ENCODE results near the gene GPR156. TPM values are rescaled to one million over a fixed set of nuclear protein-coding genes. Genes with fewer than 3 reads are reported as not detected.

The GPR156 gene
- total RNA-seq, 1 experiment from 2014 or later = 0.15 TPM

DNA sequence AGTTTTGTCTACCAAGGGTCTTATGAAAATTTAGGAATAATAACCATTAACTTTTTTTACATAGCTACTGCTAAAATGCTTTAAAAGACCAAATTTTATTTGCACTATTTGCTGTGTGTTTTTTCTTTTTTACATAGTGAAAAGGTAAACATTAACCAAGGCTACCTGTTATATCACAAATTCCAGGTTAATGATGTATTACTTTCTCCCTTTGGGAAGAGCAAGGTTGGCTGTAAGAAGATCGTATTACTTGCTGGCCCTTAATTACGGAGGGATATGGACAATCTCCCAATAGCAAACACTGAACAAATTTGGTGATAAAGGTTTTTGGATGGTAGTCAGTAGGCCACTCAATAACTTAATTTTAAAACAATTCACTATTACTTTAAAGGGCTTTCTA, 41.8 kb upstream of the GPR156 start:
- intact Hi-C loops (cut with micrococcal nuclease) = no loop called here
- ATAC-seq = no peak
- Histone ChIP-seq H3K27me3 (ENCODE audit: insufficient read depth, low read length) (no peaks in the 10 kb centered on the region), H3K4me2 (ENCODE audit: low read length) (no peak overlapping the region), H3K4me1 (ENCODE audit: control insufficient read depth in 1 of 2, insufficient read depth in 2 of 2, low read length in 2 of 2) (no peaks in the 10 kb centered on the region), H3K9me2 (ENCODE audit: insufficient read depth) (no peaks in the 10 kb centered on the region), H3K9me3 (ENCODE audit: control insufficient read depth in 1 of 2, insufficient read depth in 1 of 2, low read depth in 1 of 2, low read length in 2 of 2) (no peaks in the 10 kb centered on the region), H3K36me3 (ENCODE audit: control insufficient read depth in 1 of 2, insufficient read depth in 2 of 2, low read length in 2 of 2) (peaks cover 22 to 24% of the 10 kb centered on the region in 2 experiments; a peak in 3 of 4 replicates), H3K27ac (ENCODE audit: low read depth, low read length) (no peak overlapping the region), H2AFZ (ENCODE audit: low read depth, low read length, poor library complexity, severe bottlenecking) (no peak overlapping the region), H3K4me3 (replicated peaks in 1 of 2; ENCODE audit: low read depth in 1 of 2, low read length in 2 of 2) (no peak overlapping the region), H4K20me1 (ENCODE audit: insufficient read depth) (no peaks in the 10 kb centered on the region; the same call in 1 of the 2 replicates), H3K9ac (ENCODE audit: low read length) (no peak overlapping the region), H3K79me2 (ENCODE audit: insufficient read depth, low read length) (peaks cover 1% of the 10 kb centered on the region; the same call in 1 of the 2 replicates)
- no peak for TF ChIP-seq RAD21 (IDR thresholded peaks at IDR 0.05; ENCODE audit: low read depth)
- TF ChIP-seq TCF7L2 (IDR thresholded peaks at IDR 0.05; ENCODE audit: borderline replicate concordance, extremely low read depth, insufficient read depth, insufficient read length) = no peak
- no peak for TF ChIP-seq POLR2A (IDR thresholded peaks at IDR 0.05; ENCODE audit: borderline replicate concordance, extremely low read depth, insufficient read depth, insufficient read length)
- TF ChIP-seq POLR2AphosphoS5 (IDR thresholded peaks at IDR 0.05; ENCODE audit: low read depth, low read length) = no peak
- no peak for TF ChIP-seq SP1 (IDR thresholded peaks at IDR 0.05; ENCODE audit: low read depth)
- TF ChIP-seq SRF (IDR thresholded peaks at IDR 0.05; ENCODE audit: low read depth) = no peak
- no peak for TF ChIP-seq ZFX (IDR thresholded peaks at IDR 0.05)
- no peak for TF ChIP-seq FOSL1 (IDR thresholded peaks at IDR 0.05; ENCODE audit: low read depth)
- TF ChIP-seq ELF1 (IDR thresholded peaks at IDR 0.05; ENCODE audit: borderline replicate concordance, low read depth) = no peak
- TF ChIP-seq, protein P1, sequence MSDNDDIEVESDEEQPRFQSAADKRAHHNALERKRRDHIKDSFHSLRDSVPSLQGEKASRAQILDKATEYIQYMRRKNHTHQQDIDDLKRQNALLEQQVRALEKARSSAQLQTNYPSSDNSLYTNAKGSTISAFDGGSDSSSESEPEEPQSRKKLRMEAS (IDR thresholded peaks at IDR 0.05) = no peak
- TF ChIP-seq ZNF274 (IDR thresholded peaks at IDR 0.05; ENCODE audit: low read depth, low read length) = no peak
- no peak for TF ChIP-seq CEBPB (IDR thresholded peaks at IDR 0.05; ENCODE audit: low read depth)
- no peak for TF ChIP-seq EGR1 (IDR thresholded peaks at IDR 0.05; ENCODE audit: low read depth)
- TF ChIP-seq, protein P2, sequence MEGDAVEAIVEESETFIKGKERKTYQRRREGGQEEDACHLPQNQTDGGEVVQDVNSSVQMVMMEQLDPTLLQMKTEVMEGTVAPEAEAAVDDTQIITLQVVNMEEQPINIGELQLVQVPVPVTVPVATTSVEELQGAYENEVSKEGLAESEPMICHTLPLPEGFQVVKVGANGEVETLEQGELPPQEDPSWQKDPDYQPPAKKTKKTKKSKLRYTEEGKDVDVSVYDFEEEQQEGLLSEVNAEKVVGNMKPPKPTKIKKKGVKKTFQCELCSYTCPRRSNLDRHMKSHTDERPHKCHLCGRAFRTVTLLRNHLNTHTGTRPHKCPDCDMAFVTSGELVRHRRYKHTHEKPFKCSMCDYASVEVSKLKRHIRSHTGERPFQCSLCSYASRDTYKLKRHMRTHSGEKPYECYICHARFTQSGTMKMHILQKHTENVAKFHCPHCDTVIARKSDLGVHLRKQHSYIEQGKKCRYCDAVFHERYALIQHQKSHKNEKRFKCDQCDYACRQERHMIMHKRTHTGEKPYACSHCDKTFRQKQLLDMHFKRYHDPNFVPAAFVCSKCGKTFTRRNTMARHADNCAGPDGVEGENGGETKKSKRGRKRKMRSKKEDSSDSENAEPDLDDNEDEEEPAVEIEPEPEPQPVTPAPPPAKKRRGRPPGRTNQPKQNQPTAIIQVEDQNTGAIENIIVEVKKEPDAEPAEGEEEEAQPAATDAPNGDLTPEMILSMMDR (IDR thresholded peaks at IDR 0.05 in 2 of 3, conservative IDR thresholded peaks at IDR 0.05 in 1 of 3; ENCODE audit: borderline replicate concordance in 1 of 3, insufficient read depth in 1 of 3, low read depth in 2 of 3, low read length in 2 of 3) = no peak
- no peak for TF ChIP-seq SIN3A (IDR thresholded peaks at IDR 0.05; ENCODE audit: low read depth)
- TF ChIP-seq, protein P3, sequence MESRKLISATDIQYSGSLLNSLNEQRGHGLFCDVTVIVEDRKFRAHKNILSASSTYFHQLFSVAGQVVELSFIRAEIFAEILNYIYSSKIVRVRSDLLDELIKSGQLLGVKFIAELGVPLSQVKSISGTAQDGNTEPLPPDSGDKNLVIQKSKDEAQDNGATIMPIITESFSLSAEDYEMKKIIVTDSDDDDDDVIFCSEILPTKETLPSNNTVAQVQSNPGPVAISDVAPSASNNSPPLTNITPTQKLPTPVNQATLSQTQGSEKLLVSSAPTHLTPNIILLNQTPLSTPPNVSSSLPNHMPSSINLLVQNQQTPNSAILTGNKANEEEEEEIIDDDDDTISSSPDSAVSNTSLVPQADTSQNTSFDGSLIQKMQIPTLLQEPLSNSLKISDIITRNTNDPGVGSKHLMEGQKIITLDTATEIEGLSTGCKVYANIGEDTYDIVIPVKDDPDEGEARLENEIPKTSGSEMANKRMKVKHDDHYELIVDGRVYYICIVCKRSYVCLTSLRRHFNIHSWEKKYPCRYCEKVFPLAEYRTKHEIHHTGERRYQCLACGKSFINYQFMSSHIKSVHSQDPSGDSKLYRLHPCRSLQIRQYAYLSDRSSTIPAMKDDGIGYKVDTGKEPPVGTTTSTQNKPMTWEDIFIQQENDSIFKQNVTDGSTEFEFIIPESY (IDR thresholded peaks at IDR 0.05; ENCODE audit: extremely low read depth, insufficient replicate concordance, low read length) = no peak
- ChIA-PET POLR2A (no interaction called here), RAD21 (ENCODE audit: low non-redundant PET in 1 of 2, low total read pairs in 2 of 2, uncharacterized antibody in 2 of 2, unreplicated experiment in 2 of 2) (no interaction called here), CTCF (no interaction called here)
- no TSS peak for BruUV-seq (replicated peaks)
- DNase-seq (ENCODE audit: low read depth, low spot score) = no peak
